Heart left ventricle (tissue), 16 donors: Measurements from ENCODE around the gene CDC34. TPM values are rescaled to one million over a fixed set of nuclear protein-coding genes. Genes with fewer than 3 reads are reported as not detected.

Source experiments
- ATAC-seq, 4 donors: fragments of 200-7000 bp; cut with Tn5 transposase; one replicate each; pipeline ENCODE4 v1.9.1; 2020 to 2022; ENCODE audit warnings: moderate library complexity in 4 of 4, mild to moderate bottlenecking in 3 of 4, moderate number of reproducible peaks in 1 of 4
- DNase-seq, 5 donors: peaks; one replicate each; pipeline ENCODE4 v3.0.0-alpha.2; 2020
- H3K27ac ChIP-seq, 12 donors: fragments of 200-600 bp; sonication (generic) in 4 of 12; one replicate each; pipeline versions ENCODE4 v1.5.0 to v1.8.0; 2016 to 2022; ENCODE audit warnings: mild to moderate bottlenecking in 2 of 12
- H3K27me3 ChIP-seq, 9 donors: fragments of 200-600 bp; sonication (generic) in 2 of 9; one replicate each; pipeline versions ENCODE4 v1.5.1 to v1.8.0; 2016 to 2022; ENCODE audit warnings: mild to moderate bottlenecking in 3 of 9
- H3K36me3 ChIP-seq, 9 donors: fragments of 200-600 bp; sonication (generic) in 2 of 9; one replicate each; pipeline versions ENCODE4 v1.5.0 to v1.8.0; 2018 to 2022; ENCODE audit warnings: mild to moderate bottlenecking in 2 of 9
- H3K4me1 ChIP-seq, 12 donors: fragments of 200-600 bp; sonication (generic) in 4 of 12; one replicate each; pipeline versions ENCODE4 v1.5.0 to v1.8.0; 2016 to 2022; ENCODE audit warnings: mild to moderate bottlenecking in 3 of 12
- H3K4me3 ChIP-seq, 12 donors: fragments of 200-600 bp; sonication (generic) in 4 of 12; one replicate each; pipeline versions ENCODE4 v1.5.0 to v1.8.0; 2017 to 2022; ENCODE audit warnings: mild to moderate bottlenecking in 9 of 12, moderate library complexity in 4 of 12
- H3K9me3 ChIP-seq, 12 donors: fragments of 200-600 bp; sonication (generic) in 4 of 12; one replicate each; pipeline versions ENCODE4 v1.5.0 to v1.8.0; 2016 to 2022; ENCODE audit warnings: mild to moderate bottlenecking in 1 of 12
- CTCF ChIP-seq, 12 donors: fragments of 200-600 bp; sonication (generic) in 4 of 12; IDR thresholded peaks; one replicate each; pipeline versions ENCODE4 v1.5.0 to v1.8.0; 2018 to 2022; ENCODE audit warnings: antibody characterized with exemption in 12 of 12, mild to moderate bottlenecking in 5 of 12
- POLR2A ChIP-seq, 2 donors: fragments of 450-650 bp; IDR thresholded peaks; one replicate each; pipeline ENCODE4 v1.6.1; 2017; ENCODE audit warnings: antibody characterized with exemption in 2 of 2, mild to moderate bottlenecking in 2 of 2, moderate library complexity in 2 of 2
- WGBS, 4 donors: extraction: QIAGEN DNeasy Blood & Tissue Kit in 2 of 4; methylation state at CpG; one replicate each; pipeline versions ENCODE4 v1.1.5 to v1.1.7; 2013 to 2018; 5-methylcytosine and 5-hydroxymethylcytosine counted together
- intact Hi-C, 10 donors: fragments of 100-400 bp; cut with DNase I; formaldehyde crosslinking; loops; one replicate each; pipeline versions ENCODE4 v1.11.1 to v1.14.2; 2022
- polyA plus RNA-seq, 2 donors: library from polyadenylated mRNA; stranded (reverse); fragments of 200-250 nt; gene quantifications; one replicate each; pipeline ENCODE4 v1.2.3, GENCODE V29; 2013
- total RNA-seq, 9 donors: library from RNA; depleted of rRNA in 2 of 9; stranded (reverse); fragments of >200 nt in 2 of 9; fragmentation: NEBNext Ultra II Directional in 3 of 9; extraction: Animal tissue kit (Norgen Biotek cat#: 25700) in 3 of 9; gene quantifications; one replicate each; pipeline versions ENCODE4 v1.1.0 to v1.2.4, GENCODE V29; 2016 to 2023
- donor health status: ischemic (EF 13 %, LVEDD 7.1; RV severe dilation, severe dysfunction).
- donor health status: healthy with polysubstance abuse.
- donor health status: DM: no; HTN: yes; CAD: no.
- donor health status: DM: no; HTN: no; CAD: no.
- donor health status: ischemic (EF 25% LVEDD 6.9; RV normal size, moderate dysfunction).
- donor health status: ischemic (EF 25% LVEDD 5.7; RV mildly dilated, moderate dysfunction).
- donor health status: healthy.
- donor health status: DM: yes; HTN: yes; CAD: no.
- donor health status: ischemic (EF 35%, LVEDD 5.7; RV mildly dilated, moderate dysfunction).
- donor health status: nonischemic (EF 11% LVEDD 7.7; RV severe dilation, severe dysfunction).
- donor health status: DM: yes; HTN: yes; CAD: no.
- donor health status: PGD.
- donor health status: ischemic (EF 29% LVEDD 5.4; RV normal size, mild dysfunction).
- donor health status: nonischemic (EF 23%, LVEDD 6.1; RV moderate dilation, normal function).

CDC34 gene
- total and polyA plus RNA-seq, 11 donors: 61.9 to 200 (median 99.9) TPM

GRCh38 chr19:566403-566802, 34.8 kb downstream of the CDC34 start:
- Histone ChIP-seq H3K36me3 (no peaks in the 10 kb centered on the region), H3K27me3 (no peaks in the 10 kb centered on the region), H3K9me3 (no peaks in the 10 kb centered on the region), H3K4me3 (peak overlapping the region in 2 of 12 donors; percentile 2 to 36), H3K27ac (peak overlapping the region in 4 of 12 donors; percentile 22 to 86 (median 42)), H3K4me1 (peaks cover 0 to 7% (median 6%) of the 10 kb centered on the region in 12 donors)
- intact Hi-C loops: no loop called here
- DNase-seq (peak in 2 of 5 donors; percentile 26 to 36), ATAC-seq (peak in 3 of 4 donors; percentile 27 to 72 (median 56))
- WGBS, 4 donors: 40 to 54% (median 45%) methylated on average over 18 to 19 of the region's 19 CpGs
- TF ChIP-seq POLR2A (IDR thresholded peaks at IDR 0.05): no peak
- no peak for TF ChIP-seq CTCF (IDR thresholded peaks at IDR 0.05)

GRCh38 chr19:566844-567243, 35.3 kb downstream of the CDC34 start:
- no peaks in the 10 kb centered on the region for H3K27me3 ChIP-seq
- intact Hi-C loops: no loop called here
- ATAC-seq: no peak
- no peaks in the 10 kb centered on the region for H3K9me3 ChIP-seq
- TF ChIP-seq POLR2A (IDR thresholded peaks at IDR 0.05) (no peak), CTCF (IDR thresholded peaks at IDR 0.05) (no peak)
- H3K4me1 ChIP-seq: peaks cover 0 to 11% (median 9%) of the 10 kb centered on the region in 12 donors
- no peaks in the 10 kb centered on the region for H3K36me3 ChIP-seq
- DNase-seq: no peak
- H3K27ac ChIP-seq: peak overlapping the region in 4 of 12 donors; percentile 22 to 86 (median 42)
- WGBS, 4 donors: 70 to 76% (median 74%) methylated on average over 16 of the region's 16 CpGs
- peak overlapping the region in 2 of 12 donors; percentile 2 to 36 for H3K4me3 ChIP-seq

- H3K9me3 ChIP-seq: no peaks in the 10 kb centered on the region
- H3K4me1 ChIP-seq: peaks cover 0 to 13% (median 10%) of the 10 kb centered on the region in 12 donors
- 92 to 95% (median 93%) methylated on average over 22 of the region's 22 CpGs for WGBS, 4 donors
- no peak for TF ChIP-seq CTCF (IDR thresholded peaks at IDR 0.05)
- no peak for TF ChIP-seq POLR2A (IDR thresholded peaks at IDR 0.05)
- DNase-seq (no peak), ATAC-seq (no peak)
- H3K36me3 ChIP-seq: no peaks in the 10 kb centered on the region
- no peaks in the 10 kb centered on the region for H3K27me3 ChIP-seq
- intact Hi-C loops: no loop called here
- peak overlapping the region in 2 of 12 donors; percentile 60 to 86 for H3K27ac ChIP-seq
- peak overlapping the region in 1 of 12 donors; percentile 36 for H3K4me3 ChIP-seq
Observed at GRCh38 chr19:567296-567900, 35.8 kb downstream of the CDC34 start.

GRCh38 chr19:570251-570686, 38.7 kb downstream of the CDC34 start:
- Histone ChIP-seq H3K36me3 (peaks cover 0 to 4% (median 0%) of the 10 kb centered on the region in 9 donors), H3K9me3 (no peaks in the 10 kb centered on the region), H3K4me3 (no peak overlapping the region), H3K27ac (no peak overlapping the region), H3K4me1 (peaks cover 0 to 35% (median 26%) of the 10 kb centered on the region in 12 donors), H3K27me3 (no peaks in the 10 kb centered on the region)
- 73 to 91% (median 80%) methylated on average over 16 to 22 of the region's 25 CpGs for WGBS, 4 donors
- TF ChIP-seq CTCF (IDR thresholded peaks at IDR 0.05): no peak
- TF ChIP-seq POLR2A (IDR thresholded peaks at IDR 0.05): no peak
- ATAC-seq (no peak), DNase-seq (peak in 1 of 5 donors; percentile 50)
- intact Hi-C loops: loop anchor here in 4 of 10 donors (5.0 kb wide), 1 partner anchor 38 kb away; the partner anchor contains the start of gene CDC34 (in 4 of the 4)
